PC-3 (cell line): ENCODE results near the gene ADAM23. TPM values are rescaled to one million over a fixed set of nuclear protein-coding genes. Genes with fewer than 3 reads are reported as not detected.

ENCODE experiments used
- ATAC-seq: fragments of 200-7000 bp; cut with Tn5 transposase; 2 replicates; pipeline ENCODE4 v1.9.1; 2020; ENCODE audit warnings: mild to moderate bottlenecking, moderate library complexity
- BruUV-seq: library from RNA; stranded (reverse); fragments of 400-500 nt; replicated peaks from 2 replicates; lab custom pipeline; 2021; lab: Mats Ljungman, UMichigan
- CTCF ChIA-PET: fragments of 300-600 bp; sonication (Branson Sonifier 250); formaldehyde crosslinking; loops from one replicate; lab custom pipeline; 2022; ENCODE audit warnings: antibody characterized with exemption; lab: Charles Lee
- POLR2A ChIA-PET: fragments of 300-600 bp; sonication (Branson Sonifier 250); formaldehyde crosslinking; loops from one replicate; lab custom pipeline; 2022; ENCODE audit warnings: antibody characterized with exemption; ENCODE audit not compliant: unreplicated experiment; lab: Charles Lee
- DNase-seq: peaks from one replicate; pipeline ENCODE4 v3.0.0-alpha.2; 2015
- H2AFZ ChIP-seq: fragments of 300-600 bp; sonication (generic); 2 replicates; pipeline ENCODE4 v1.6.0; 2016; ENCODE audit warnings: antibody characterized with exemption, low read length
- H3F3A ChIP-seq: fragments of 300-600 bp; sonication (generic); one replicate; pipeline ENCODE4 v1.6.0; 2017; ENCODE audit warnings: antibody characterized with exemption, low read length, control low read depth, mild to moderate bottlenecking; ENCODE audit not compliant: unreplicated experiment
- H3K27ac ChIP-seq: fragments of 300-600 bp; sonication (generic); 2 replicates; pipeline ENCODE4 v1.5.1; 2016; ENCODE audit warnings: mild to moderate bottlenecking, low read length
- H3K27me3 ChIP-seq: fragments of 300-600 bp; sonication (generic); 2 replicates; pipeline ENCODE4 v1.6.1; 2016; ENCODE audit warnings: low read length, mixed read lengths
- H3K36me3 ChIP-seq: fragments of 300-600 bp; sonication (generic); 2 replicates; pipeline ENCODE4 v1.6.1; 2016; ENCODE audit warnings: low read depth, mixed run types, low read length, mixed read lengths
- H3K4me1 ChIP-seq: fragments of 300-600 bp; sonication (generic); 2 replicates; pipeline ENCODE4 v1.5.1; 2016; ENCODE audit warnings: low read length; ENCODE audit not compliant: insufficient read depth
- H3K4me2 ChIP-seq: fragments of 300-600 bp; sonication (generic); 2 replicates; pipeline ENCODE4 v1.6.0; 2016; ENCODE audit warnings: low read length
- H3K4me3 ChIP-seq: fragments of 300-600 bp; sonication (generic); 2 replicates; pipeline ENCODE4 v1.5.1; 2016; ENCODE audit warnings: mild to moderate bottlenecking, low read length, mixed read lengths
- H3K79me2 ChIP-seq: fragments of 300-600 bp; sonication (generic); 2 replicates; pipeline ENCODE4 v1.6.1; 2017; ENCODE audit warnings: low read length, mixed read lengths
- H3K9ac ChIP-seq: fragments of 300-600 bp; sonication (generic); 2 replicates; pipeline ENCODE4 v1.6.0; 2016; ENCODE audit warnings: mild to moderate bottlenecking, low read length
- H3K9me2 ChIP-seq: fragments of 300-600 bp; sonication (generic); replicated peaks from 2 replicates; pipeline ENCODE4 v1.6.1; 2016; ENCODE audit warnings: mixed run types, low read length, mixed read lengths
- H3K9me3 ChIP-seq: fragments of 300-600 bp; sonication (generic); 2 replicates; pipeline ENCODE4 v1.6.1; 2016; ENCODE audit warnings: low read length, mixed read lengths
- H4K20me1 ChIP-seq: fragments of 300-600 bp; sonication (generic); 2 replicates; pipeline ENCODE4 v1.6.1; 2016; ENCODE audit warnings: low read length, mixed read lengths
- CTCF ChIP-seq: fragments of 300-600 bp; sonication (generic); conservative IDR thresholded peaks from 2 replicates; pipeline ENCODE4 v1.5.1; 2017; ENCODE audit warnings: antibody characterized with exemption, low read depth, mild to moderate bottlenecking, low read length
- EZH2 ChIP-seq: fragments of 300-600 bp; sonication (generic); IDR thresholded peaks from one replicate; pipeline ENCODE4 v1.6.1; 2017; ENCODE audit warnings: antibody characterized with exemption, mild to moderate bottlenecking, low read length; ENCODE audit not compliant: unreplicated experiment
- EZH2phosphoT487 ChIP-seq: fragments of 300-600 bp; sonication (generic); IDR thresholded peaks from 2 replicates; pipeline ENCODE4 v1.6.1; 2018; ENCODE audit warnings: mild to moderate bottlenecking, antibody characterized with exemption, low read length, borderline replicate concordance
- intact Hi-C: fragments of 100-400 bp; cut with micrococcal nuclease; formaldehyde crosslinking; loops from 2 replicates; pipeline ENCODE4 v1.9.0; 2023
- total RNA-seq: library from RNA; depleted of rRNA; stranded (reverse); fragments of >200 nt; gene quantifications from 2 replicates; pipeline ENCODE4 v1.2.3, GENCODE V29; 2014

The ADAM23 gene
- total RNA-seq, 1 experiment from 2014 or later, result 0.22 TPM

DNA sequence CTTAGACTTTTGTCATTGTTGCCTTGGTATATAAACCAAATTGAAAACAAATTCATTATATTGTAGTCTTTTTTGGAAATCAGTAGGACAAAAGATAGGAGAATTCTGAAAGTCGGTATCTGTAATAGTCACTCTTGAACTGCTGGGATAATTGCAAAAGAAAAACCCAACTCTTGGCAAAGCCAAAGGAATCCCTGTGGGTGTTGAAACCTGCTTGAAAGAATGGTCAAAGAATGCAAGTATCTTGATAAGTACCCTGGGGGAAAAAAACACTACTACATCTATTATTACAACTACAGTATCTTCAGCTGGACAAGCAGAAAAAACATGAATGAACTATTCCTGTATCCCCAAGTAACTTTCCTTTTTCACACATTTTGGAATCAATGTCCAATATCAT, 191.7 kb downstream of the ADAM23 start:
- POLR2A ChIA-PET, result no interaction called here
- no peaks in the 10 kb centered on the region for H3K4me1 ChIP-seq
- H3K36me3 ChIP-seq, result no peaks in the 10 kb centered on the region
- DNase-seq (no peak), ATAC-seq (no peak)
- no peaks in the 10 kb centered on the region for H3F3A ChIP-seq
- no peak overlapping the region for H3K4me2 ChIP-seq
- H3K27me3 ChIP-seq, result peaks cover 5% of the 10 kb centered on the region; the same call in 1 of the 2 replicates
- no peak overlapping the region for H3K27ac ChIP-seq
- H3K9ac ChIP-seq, result no peak overlapping the region
- H3K9me2 ChIP-seq, result no peaks in the 10 kb centered on the region
- CTCF ChIA-PET, result no interaction called here
- H4K20me1 ChIP-seq, result no peaks in the 10 kb centered on the region
- TF ChIP-seq EZH2phosphoT487 (no peak), EZH2 (no peak), CTCF (no peak)
- H3K79me2 ChIP-seq, result no peaks in the 10 kb centered on the region
- H3K4me3 ChIP-seq, result no peak overlapping the region
- no peak overlapping the region for H2AFZ ChIP-seq
- intact Hi-C loops, result no loop called here
- H3K9me3 ChIP-seq, result no peaks in the 10 kb centered on the region
- no TSS peak for BruUV-seq

- H3K4me3 ChIP-seq, result no peak overlapping the region
- DNase-seq (peak; percentile 64), ATAC-seq (no peak)
- H3K36me3 ChIP-seq, result no peaks in the 10 kb centered on the region
- ChIA-PET CTCF (no interaction called here), POLR2A (no interaction called here)
- H3K9ac ChIP-seq, result no peak overlapping the region
- peaks cover 5% of the 10 kb centered on the region; the same call in 1 of the 2 replicates for H3K27me3 ChIP-seq
- H3K4me2 ChIP-seq, result no peak overlapping the region
- no peaks in the 10 kb centered on the region for H3K79me2 ChIP-seq
- H3K9me2 ChIP-seq, result no peaks in the 10 kb centered on the region
- no peaks in the 10 kb centered on the region for H3K4me1 ChIP-seq
- intact Hi-C loops, result no loop called here
- no peak overlapping the region for H3K27ac ChIP-seq
- H3F3A ChIP-seq, result no peaks in the 10 kb centered on the region
- H4K20me1 ChIP-seq, result no peaks in the 10 kb centered on the region
- no peaks in the 10 kb centered on the region for H3K9me3 ChIP-seq
- TF ChIP-seq CTCF (no peak), EZH2phosphoT487 (no peak), EZH2 (no peak)
- no peak overlapping the region for H2AFZ ChIP-seq
- BruUV-seq, result no TSS peak
Measured at GRCh38 chr2:206639636-206640035, 196.3 kb downstream of the ADAM23 start.

- ATAC-seq (no peak), DNase-seq (no peak)
- H3K4me3 ChIP-seq, result no peak overlapping the region
- intact Hi-C loops, result no loop called here
- no peaks in the 10 kb centered on the region for H3K9me3 ChIP-seq
- H3K27ac ChIP-seq, result no peak overlapping the region
- ChIA-PET POLR2A (no interaction called here), CTCF (no interaction called here)
- no peaks in the 10 kb centered on the region for H3K79me2 ChIP-seq
- H3K4me1 ChIP-seq, result no peaks in the 10 kb centered on the region
- H3K9me2 ChIP-seq, result no peaks in the 10 kb centered on the region
- no peaks in the 10 kb centered on the region for H3F3A ChIP-seq
- no peak for TF ChIP-seq CTCF
- no peak overlapping the region for H3K4me2 ChIP-seq
- H3K27me3 ChIP-seq, result peaks cover 5% of the 10 kb centered on the region; the same call in 1 of the 2 replicates
- no peaks in the 10 kb centered on the region for H4K20me1 ChIP-seq
- H2AFZ ChIP-seq, result no peak overlapping the region
- H3K9ac ChIP-seq, result no peak overlapping the region
- BruUV-seq, result no TSS peak
- H3K36me3 ChIP-seq, result no peaks in the 10 kb centered on the region
Measured at GRCh38 chr2:206641226-206641625, 197.9 kb downstream of the ADAM23 start.
